Retinal pigment epithelial cell (primary cell): Measurements from ENCODE around the gene UGT2B7.

Experiments used
- DNase-seq: peaks from one replicate; pipeline ENCODE4 v3.0.0-alpha.2; 2010; ENCODE audit warnings: low read depth
- H3K4me3 ChIP-seq: 2 replicates; pipeline ENCODE4 v1.5.1; 2011; ENCODE audit warnings: mild to moderate bottlenecking, low read length, control low read depth, moderate library complexity
- CTCF ChIP-seq: conservative IDR thresholded peaks from 2 replicates; pipeline ENCODE4 v1.5.1; 2011; ENCODE audit warnings: low read depth, low read length, control low read depth, inconsistent platforms

Gene UGT2B7

GRCh38 chr4:69124941-69125340 is 28.7 kb downstream of the UGT2B7 start:
- no peak for TF ChIP-seq CTCF
- no peak for DNase-seq
- H3K4me3 ChIP-seq, result no peak overlapping the region

DNA sequence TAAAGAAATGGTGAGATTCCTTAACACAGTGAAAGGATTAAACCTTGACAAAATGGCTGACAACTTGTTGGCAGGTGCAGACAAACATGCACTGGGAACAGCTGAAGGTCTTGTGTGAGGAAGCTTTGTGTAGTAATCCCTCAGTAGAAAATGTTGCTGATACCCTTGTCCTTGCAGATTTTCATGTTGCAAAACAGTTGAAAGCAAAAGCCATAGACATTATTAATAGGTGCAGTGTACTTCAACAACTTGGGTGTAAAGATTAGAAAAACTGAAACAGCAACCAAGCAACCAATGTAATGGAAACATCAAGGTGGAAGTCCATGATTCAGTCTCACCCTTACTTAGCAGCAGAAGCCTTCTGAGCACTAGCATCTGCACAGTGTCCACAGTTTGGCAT is 29.8 kb downstream of the UGT2B7 start:
- DNase-seq, result peak; percentile 16
- no peak overlapping the region for H3K4me3 ChIP-seq
- no peak for TF ChIP-seq CTCF

DNA sequence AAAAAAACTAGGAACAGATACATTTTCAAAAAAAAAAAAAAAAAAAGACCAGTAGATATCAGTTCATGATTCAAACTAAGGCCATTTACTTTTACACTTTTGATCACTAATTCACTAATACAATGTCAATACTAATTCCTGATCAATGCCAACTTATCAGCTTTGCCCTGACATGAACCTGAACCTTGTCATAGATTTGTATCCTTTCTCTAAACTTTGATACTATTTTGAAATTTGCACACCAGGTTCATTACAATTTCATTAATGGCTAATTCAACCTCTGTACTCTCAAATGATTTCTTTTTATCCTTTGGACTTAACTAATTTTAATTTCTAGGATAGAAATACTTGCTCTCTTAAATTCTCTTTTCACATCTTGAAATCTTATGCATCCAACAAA is 37.7 kb downstream of the UGT2B7 start:
- no peak for TF ChIP-seq CTCF
- DNase-seq, result no peak
- no peak overlapping the region for H3K4me3 ChIP-seq

GRCh38 chr4:69134471-69134870 is 38.2 kb downstream of the UGT2B7 start:
- DNase-seq, result no peak
- no peak overlapping the region for H3K4me3 ChIP-seq
- TF ChIP-seq CTCF, result no peak

- no peak overlapping the region for H3K4me3 ChIP-seq
- DNase-seq, result no peak
- no peak for TF ChIP-seq CTCF
These were observed 45.0 kb downstream of the UGT2B7 start for GRCh38 chr4:69141320-69141719.

DNA sequence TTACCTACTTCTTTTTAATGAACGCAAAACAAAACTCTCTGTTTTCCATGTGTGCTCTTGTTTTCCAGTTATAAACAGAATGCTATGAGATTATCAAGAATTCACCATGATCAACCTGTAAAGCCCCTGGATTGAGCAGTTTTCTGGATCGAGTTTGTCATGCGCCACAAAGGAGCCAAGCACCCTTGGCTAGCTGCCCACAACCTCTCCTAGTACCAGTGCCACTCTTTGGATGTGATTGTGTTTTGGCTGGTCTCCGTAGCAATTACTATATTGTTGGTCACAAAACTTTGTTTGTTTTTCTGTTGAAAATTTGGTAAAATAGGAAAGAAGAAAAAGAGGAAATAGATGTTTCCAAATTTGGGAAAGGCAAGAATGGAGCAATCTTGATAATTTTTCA is 51.1 kb downstream of the UGT2B7 start:
- no peak for TF ChIP-seq CTCF
- H3K4me3 ChIP-seq, result no peak overlapping the region
- DNase-seq, result no peak

DNA sequence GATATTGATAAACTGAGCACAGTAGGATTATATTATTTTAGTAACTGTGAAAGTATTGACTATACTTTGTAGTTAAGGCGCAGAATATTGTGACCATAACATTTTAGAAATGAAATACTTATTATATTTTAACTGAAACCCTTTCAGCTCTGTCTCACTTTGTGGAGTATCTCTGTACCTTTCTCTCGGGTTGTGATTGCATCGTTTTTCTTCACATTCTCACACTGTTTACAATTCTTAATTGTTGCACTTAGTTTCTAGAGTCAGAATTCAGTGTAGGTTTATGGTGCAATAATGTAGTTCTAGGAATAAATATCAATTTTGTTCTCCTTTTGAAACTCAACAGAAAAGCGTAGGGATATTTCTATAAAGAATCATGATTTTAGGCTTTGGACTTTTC is 57.7 kb downstream of the UGT2B7 start:
- H3K4me3 ChIP-seq, result no peak overlapping the region
- no peak for DNase-seq
- no peak for TF ChIP-seq CTCF
